Measurements from ENCODE around the gene SCYL3.
A peak's percentile ranks its signal among the peaks of the same experiment; 100 is the strongest.

Gene SCYL3

GRCh38 chr1:169899519-169900217, 6.0 kb upstream of the SCYL3 start:
- no peak for DNase-seq (ENCODE audit: low read depth, low spot score)

GRCh38 chr1:169896013-169896412, 2.3 kb upstream of the SCYL3 start:
- DNase-seq (ENCODE audit: low read depth, low spot score): no peak

- DNase-seq (ENCODE audit: low read depth, low spot score): no peak
Measured at GRCh38 chr1:169894424-169895145, 889 bp upstream of the SCYL3 start.

- DNase-seq (ENCODE audit: low read depth, low spot score): peak; percentile 16
Measured at GRCh38 chr1:169892927-169893644, 610 bp downstream of the SCYL3 start.

- no peak for DNase-seq (ENCODE audit: low read depth, low spot score)
Measured at GRCh38 chr1:169892176-169892926, 1.3 kb downstream of the SCYL3 start.

- DNase-seq (ENCODE audit: low read depth, low spot score): no peak
Measured at GRCh38 chr1:169891539-169891885, 2.2 kb downstream of the SCYL3 start.

GRCh38 chr1:169890761-169891538, 2.7 kb downstream of the SCYL3 start:
- DNase-seq (ENCODE audit: low read depth, low spot score): no peak

- no peak for DNase-seq (ENCODE audit: low read depth, low spot score)
Measured at GRCh38 chr1:169889871-169890270, 3.8 kb downstream of the SCYL3 start.

- DNase-seq (ENCODE audit: low read depth, low spot score): no peak
Measured at GRCh38 chr1:169886931-169887330, 6.8 kb downstream of the SCYL3 start.

- DNase-seq (ENCODE audit: low read depth, low spot score): no peak
Measured at GRCh38 chr1:169886422-169886821, 7.3 kb downstream of the SCYL3 start.

- DNase-seq (ENCODE audit: low read depth, low spot score): no peak
Measured at GRCh38 chr1:169885207-169885606, 8.5 kb downstream of the SCYL3 start.

- DNase-seq (ENCODE audit: low read depth, low spot score): no peak
Measured at GRCh38 chr1:169884634-169885033, 9.1 kb downstream of the SCYL3 start.

GRCh38 chr1:169882039-169882511, 11.6 kb downstream of the SCYL3 start:
- no peak for DNase-seq (ENCODE audit: low read depth, low spot score)

GRCh38 chr1:169879034-169879840, 14.5 kb downstream of the SCYL3 start:
- no peak for DNase-seq (ENCODE audit: low read depth, low spot score)

GRCh38 chr1:169878498-169878897, 15.2 kb downstream of the SCYL3 start:
- no peak for DNase-seq (ENCODE audit: low read depth, low spot score)

GRCh38 chr1:169877800-169878491, 15.8 kb downstream of the SCYL3 start:
- DNase-seq (ENCODE audit: low read depth, low spot score): no peak

GRCh38 chr1:169874229-169874628, 19.5 kb downstream of the SCYL3 start:
- no peak for DNase-seq (ENCODE audit: low read depth, low spot score)

- no peak for DNase-seq (ENCODE audit: low read depth, low spot score)
Measured at GRCh38 chr1:169873582-169874199, 20.0 kb downstream of the SCYL3 start.

GRCh38 chr1:169872906-169873305, 20.8 kb downstream of the SCYL3 start:
- no peak for DNase-seq (ENCODE audit: low read depth, low spot score)

All from brain pericyte (primary cell).